Measurements from ENCODE around the gene AUH. TPM values are rescaled to one million over a fixed set of nuclear protein-coding genes. Genes with fewer than 3 reads are reported as not detected.

Gene AUH
- total and polyA plus RNA-seq, 9 of the 15 experiments (the other 6 are each of a cell fraction or from before 2014, with no cell fraction given) = 3.4 to 29.0 (median 10.1) TPM

GRCh38 chr9:91361291-91362050 lies at the start of gene AUH (continued):
- TF ChIP-seq CREB5 (CRISPR knock-in tag; IDR thresholded peaks at IDR 0.05) = no peak
- no peak for TF ChIP-seq ZNF146 (CRISPR knock-in tag; IDR thresholded peaks at IDR 0.05; ENCODE audit: unreplicated experiment)
- peak; percentile 81 to 97 (median 96) for TF ChIP-seq YY1 (IDR thresholded peaks at IDR 0.05; ENCODE audit: borderline replicate concordance in 1 of 3, control insufficient read depth in 1 of 3, extremely low read depth in 1 of 3, insufficient read depth in 3 of 3, insufficient read length in 1 of 3, insufficient replicate concordance in 2 of 3, low read depth in 1 of 3, low read length in 2 of 3)
- TF ChIP-seq U2AF1 (optimal IDR thresholded peaks at IDR 0.05; ENCODE audit: low read depth, low read length) = peak; percentile 72
- TF ChIP-seq ZNF347 (CRISPR knock-in tag; IDR thresholded peaks at IDR 0.05; ENCODE audit: low read depth) = no peak
- TF ChIP-seq ZFP30 (CRISPR knock-in tag; IDR thresholded peaks at IDR 0.05; ENCODE audit: borderline replicate concordance) = no peak
- TF ChIP-seq CHD4 (IDR thresholded peaks at IDR 0.05; ENCODE audit: insufficient read depth, insufficient replicate concordance, low read depth, low read length, poor library complexity, severe bottlenecking) = no peak
- TF ChIP-seq BRF1 (IDR thresholded peaks at IDR 0.05; ENCODE audit: borderline replicate concordance, extremely low read depth, insufficient read length) = no peak
- no peak for TF ChIP-seq NFYB (IDR thresholded peaks at IDR 0.05; ENCODE audit: extremely low read depth, insufficient read length)
- peak; percentile 93 for TF ChIP-seq SIN3B (IDR thresholded peaks at IDR 0.05; ENCODE audit: low read depth)
- TF ChIP-seq MAFG (tag; conservative IDR thresholded peaks at IDR 0.05) = peak; percentile 42; the same call in 1 of the 2 replicates
- no peak for TF ChIP-seq TAF7 (tag; IDR thresholded peaks at IDR 0.05)
- TF ChIP-seq ZNF239 (CRISPR knock-in tag; IDR thresholded peaks at IDR 0.05) = no peak
- no peak for TF ChIP-seq FOXK2 (conservative IDR thresholded peaks at IDR 0.05 in 1 of 2, IDR thresholded peaks at IDR 0.05 in 1 of 2; ENCODE audit: low read depth in 2 of 2)
- 0 out of 2 replicates have a peak, but pooled peaks have one; percentile 5 for TF ChIP-seq NCOR1 (IDR thresholded peaks at IDR 0.05)
- TF ChIP-seq MAX (CRISPR knock-in tag; IDR thresholded peaks at IDR 0.05) = peak; percentile 52
- TF ChIP-seq SNRNP70 (optimal IDR thresholded peaks at IDR 0.05; ENCODE audit: low read depth, low read length) = no peak
- no peak for TF ChIP-seq HIVEP1 (CRISPR knock-in tag; IDR thresholded peaks at IDR 0.05)
- no peak for TF ChIP-seq FOXM1 (IDR thresholded peaks at IDR 0.05; ENCODE audit: low read depth)
- peak; percentile 61; the same call in 1 of the 2 replicates for TF ChIP-seq FOXM1 (CRISPR knock-in tag; IDR thresholded peaks at IDR 0.05; ENCODE audit: low read depth)

Measured in K562 (cell line).